Stimulated activated CD4-positive, alpha-beta T cell treated with anti-CD3 and anti-CD28 coated beads, Interleukin-12 subunit alpha, Interleukin-12 subunit beta, amount 100 ng/mL, for 24 hours (primary cell): ENCODE measurements around the gene ACOX2.
A peak's percentile ranks its signal among the peaks of the same experiment; 100 is the strongest.

Experiments used
- DNase-seq, 2 experiments: peaks; one replicate each; pipeline ENCODE4 v3.0.0-alpha.2; 2020; ENCODE audit warnings: low read depth in 2 of 2

The ACOX2 gene

DNA sequence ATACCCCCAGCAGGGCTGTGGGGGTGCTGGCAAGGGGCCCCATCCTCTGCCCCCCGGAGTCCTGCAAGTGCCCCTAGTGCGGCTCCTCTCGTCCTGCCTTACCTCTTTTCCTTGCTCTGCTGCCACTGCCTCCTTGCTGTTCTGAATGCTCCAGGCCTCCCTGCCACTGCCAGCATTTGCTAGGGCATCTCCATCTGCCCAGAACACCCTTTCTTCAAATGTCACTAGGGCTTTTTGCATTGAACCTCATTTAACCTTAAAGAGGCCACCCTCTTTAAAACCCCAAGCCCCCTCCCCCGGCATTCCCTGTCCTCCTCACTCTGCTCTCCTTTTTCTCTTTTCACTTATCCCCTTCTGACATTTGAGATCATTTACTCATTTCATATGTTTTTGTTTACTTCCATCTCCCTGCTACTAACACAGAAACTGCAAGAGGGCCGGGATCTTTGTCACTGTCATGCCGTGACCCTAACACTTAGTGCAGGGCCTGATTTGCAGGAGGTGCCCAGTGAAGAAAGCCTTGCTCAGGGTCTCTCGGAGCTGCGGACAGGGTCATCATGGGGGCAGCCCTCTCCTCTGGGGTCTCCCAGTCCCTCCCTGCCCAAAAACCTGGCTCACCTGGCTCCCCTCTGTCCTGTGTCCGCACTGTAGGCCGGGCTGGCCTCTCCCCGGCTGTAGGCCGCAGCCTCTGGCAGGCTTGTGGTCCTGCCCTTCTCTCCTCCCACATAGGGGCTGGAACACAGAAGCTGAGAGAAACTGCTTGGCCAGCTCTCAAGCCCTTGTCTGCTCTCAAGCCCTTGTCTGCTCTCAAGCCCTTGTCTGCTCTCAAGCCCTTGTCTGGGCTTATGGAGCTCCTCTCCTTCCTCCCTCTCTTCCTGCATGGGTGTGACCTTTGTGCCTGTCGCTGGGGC lies at the start of gene ACOX2:
Gene ACOX2 (minus strand): TSS at position 690 of the 911 bp plus-strand sequence. CDS start 2,084 bp downstream, outside the sequence.
- DNase-seq = no peak

DNA sequence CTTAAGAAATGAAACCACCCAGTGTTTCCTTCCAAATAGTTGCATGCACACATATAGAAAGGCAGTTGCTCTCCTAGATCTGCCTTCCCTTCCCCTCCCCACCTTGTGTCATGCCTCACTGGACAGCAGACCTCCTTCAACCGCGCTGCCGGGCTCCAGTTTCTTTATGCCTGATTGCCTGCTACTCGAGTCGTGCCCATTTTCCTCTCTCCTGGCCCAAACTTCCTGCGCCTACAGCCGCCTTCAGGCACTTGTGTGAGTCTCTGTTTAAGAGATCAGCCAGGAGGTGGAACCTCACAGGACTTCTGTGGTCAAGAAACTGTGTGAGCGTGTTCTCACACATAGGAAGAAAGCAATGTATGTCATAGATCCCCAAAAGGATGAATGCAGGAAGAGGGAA lies 49.0 kb upstream of the ACOX2 start:
- no peak for DNase-seq

DNA sequence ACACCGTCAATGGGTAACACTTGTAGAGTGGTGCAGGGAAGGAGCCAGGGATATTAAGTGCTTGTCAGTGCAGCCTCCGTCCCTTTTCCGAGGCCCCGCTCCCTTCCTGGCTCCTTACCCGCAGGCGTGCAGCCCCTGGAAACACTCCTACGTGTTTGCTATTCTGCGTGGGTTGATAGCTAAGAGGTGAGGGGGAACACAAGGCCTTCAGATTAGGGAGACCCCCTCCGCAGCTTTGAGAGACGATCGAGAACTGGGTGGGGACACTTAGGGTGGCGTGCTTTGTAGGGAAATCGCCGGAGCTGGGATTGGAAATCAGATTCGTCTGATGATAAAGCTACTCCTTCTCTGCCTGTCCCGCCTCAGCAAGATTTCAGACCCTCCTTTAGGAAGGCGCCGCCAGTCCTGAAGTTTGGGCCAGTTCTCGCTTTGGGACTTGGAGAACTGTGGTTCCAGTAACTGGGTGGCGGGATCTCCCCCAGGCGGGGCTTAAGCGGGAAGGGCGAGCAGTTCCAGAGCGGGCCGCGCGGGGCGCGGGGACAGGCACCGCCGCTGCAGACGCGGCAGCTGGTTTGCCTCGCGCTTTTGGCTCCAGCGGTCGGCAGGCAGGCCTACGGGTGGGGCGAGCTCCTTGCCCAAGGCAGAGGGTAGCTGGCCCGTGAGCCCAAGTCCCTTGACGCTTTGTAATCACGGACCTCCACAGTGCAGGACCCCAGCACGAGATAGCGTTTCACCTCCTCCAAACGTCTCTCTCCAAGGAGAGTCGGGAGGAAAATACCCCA lies 48.2 kb upstream of the ACOX2 start:
- DNase-seq = peak; percentile 24 to 59

DNA sequence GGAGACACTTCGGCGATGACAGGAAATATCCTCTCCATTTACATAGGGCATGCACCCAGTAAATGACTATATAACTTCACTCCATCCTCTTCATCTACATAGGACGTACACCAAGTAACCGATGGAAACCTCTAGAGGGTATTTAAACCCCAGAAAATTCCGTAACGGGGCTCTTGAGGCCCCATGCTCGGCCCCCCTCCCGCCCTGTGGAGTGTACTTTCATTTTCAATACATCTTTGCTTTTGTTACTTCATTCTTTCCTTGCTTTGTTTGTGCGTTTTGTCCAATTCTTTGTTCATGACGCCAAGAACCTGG lies 47.7 kb upstream of the ACOX2 start:
- DNase-seq = no peak

DNA sequence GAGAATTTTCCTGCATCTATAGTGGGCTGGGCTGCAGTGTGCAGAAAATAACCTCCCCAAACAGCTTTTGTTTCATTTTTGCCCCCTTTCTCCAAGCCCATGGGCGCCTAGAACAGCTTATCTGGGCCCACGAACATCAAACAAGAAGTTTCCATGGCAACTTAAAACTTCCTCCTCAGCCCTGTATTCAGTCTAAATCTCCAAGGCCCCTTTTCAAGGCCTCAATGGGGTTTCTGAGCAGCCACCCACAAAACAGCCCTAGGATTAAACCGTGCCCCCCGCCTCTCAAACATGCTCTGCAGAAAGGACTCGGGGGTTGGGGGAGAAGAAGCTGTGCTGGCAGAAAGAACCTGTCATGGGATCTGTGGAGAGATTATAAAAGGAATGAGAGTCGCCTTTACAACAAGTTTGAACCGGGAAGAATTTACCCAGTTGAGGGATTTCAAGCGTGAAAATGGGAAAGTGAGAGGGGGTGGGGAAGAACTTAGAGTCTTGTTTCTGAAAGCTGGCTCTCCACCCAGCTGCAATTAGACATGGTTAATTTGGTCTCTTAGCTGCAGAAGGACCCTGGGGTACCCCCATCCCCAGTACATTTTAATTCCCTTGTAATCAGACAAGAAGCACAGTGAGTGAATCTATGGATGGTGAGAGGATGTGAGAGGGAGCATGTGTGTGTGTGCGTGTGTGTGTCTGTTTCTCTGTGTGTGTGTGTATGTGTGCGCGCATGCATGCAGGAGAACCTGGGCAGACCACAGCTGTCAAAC lies 44.5 kb upstream of the ACOX2 start:
- DNase-seq = no peak

DNA sequence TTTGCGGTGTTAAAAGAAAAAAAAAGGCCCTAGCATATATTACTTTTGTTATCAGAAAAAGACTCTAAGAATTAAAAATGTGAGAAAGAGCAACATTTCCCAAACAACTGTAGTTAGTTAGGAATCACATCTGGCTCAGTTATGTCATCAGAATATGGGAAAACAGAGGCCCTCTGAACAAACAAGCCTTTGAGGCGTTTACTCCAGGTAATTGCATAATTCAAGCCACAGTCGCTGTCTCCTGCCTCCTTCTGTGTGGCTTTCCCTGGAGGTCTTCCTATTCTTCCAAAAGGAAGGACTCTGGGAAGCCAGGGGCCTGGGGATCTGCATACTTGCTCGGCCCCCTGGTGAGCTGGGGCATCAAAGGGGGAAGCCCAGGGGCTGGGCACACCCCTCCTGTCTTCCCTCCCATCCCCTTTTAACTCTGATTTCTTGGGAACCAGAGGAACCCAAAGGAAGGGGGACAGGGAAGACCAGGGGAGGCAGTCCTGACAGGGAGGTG lies 43.9 kb upstream of the ACOX2 start:
- DNase-seq = no peak

DNA sequence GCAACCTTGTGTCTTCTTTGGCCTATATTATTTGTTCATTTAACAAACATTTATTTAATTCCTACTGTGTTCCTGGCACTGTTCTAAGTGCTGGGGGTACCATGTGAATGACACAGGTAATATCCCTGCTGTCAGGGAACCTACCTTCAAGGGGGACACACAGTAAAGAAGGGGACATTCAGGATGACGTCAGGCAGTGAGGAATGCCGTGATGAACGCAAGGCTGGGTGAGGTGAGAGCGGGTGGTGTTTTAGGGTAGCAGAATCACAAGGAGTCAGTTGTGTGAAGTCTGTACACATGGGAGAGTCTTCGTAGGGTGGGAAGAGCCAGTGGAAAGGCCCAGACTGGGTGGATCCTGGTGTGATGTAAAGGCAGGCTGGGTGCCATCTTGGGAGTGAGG lies 41.9 kb upstream of the ACOX2 start:
- DNase-seq = no peak

DNA sequence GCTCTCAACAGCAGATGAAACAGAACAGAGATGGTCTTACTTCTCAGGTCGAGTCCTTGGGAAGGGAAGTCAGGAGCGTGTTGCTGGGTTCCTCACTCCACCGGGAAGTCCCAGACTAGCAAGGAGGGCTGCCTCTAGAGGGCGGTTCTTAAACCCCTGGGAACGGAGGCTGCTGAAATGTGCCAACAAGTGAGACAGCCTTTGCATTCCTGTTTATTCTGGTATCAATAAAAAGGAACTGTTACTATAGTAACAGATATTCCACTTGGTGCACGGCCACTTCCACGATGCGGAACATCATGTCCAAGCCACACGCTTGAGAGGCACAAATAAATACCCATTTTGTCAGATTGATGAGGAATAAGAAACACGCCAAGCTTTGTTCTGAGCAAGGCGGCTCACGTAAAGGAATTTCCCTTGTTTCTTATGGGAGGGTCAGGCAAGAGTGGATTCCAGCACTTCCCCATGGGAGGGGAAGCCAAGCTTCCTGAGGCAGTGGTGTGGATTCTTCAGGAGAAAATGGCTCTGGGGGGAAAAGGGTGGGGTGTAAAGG lies 40.4 kb upstream of the ACOX2 start, which contains the start of gene FAM107A:
Gene FAM107A (minus strand): TSS at position 123 of the 553 bp plus-strand sequence. CDS start 7,531 bp downstream, outside the sequence.
- DNase-seq = no peak

DNA sequence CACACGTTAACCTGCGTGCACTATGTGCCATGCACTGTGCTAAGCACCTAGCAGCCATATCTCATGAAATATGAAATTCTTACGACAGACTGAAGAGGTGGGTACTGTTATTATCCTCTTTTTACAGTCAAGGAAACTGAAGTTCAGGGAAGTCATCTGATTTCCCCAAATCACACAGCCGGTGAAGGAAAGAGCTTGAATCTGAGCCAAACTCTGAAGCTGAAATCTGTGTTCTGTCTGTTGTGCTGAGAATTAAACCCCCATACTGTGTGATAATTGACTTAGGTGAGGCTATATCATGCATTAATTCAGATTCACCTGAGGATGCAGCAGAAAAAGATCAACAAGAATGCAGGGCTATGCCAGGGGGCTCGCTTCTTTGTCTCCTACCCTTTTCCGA lies 39.7 kb upstream of the ACOX2 start:
- DNase-seq = no peak

DNA sequence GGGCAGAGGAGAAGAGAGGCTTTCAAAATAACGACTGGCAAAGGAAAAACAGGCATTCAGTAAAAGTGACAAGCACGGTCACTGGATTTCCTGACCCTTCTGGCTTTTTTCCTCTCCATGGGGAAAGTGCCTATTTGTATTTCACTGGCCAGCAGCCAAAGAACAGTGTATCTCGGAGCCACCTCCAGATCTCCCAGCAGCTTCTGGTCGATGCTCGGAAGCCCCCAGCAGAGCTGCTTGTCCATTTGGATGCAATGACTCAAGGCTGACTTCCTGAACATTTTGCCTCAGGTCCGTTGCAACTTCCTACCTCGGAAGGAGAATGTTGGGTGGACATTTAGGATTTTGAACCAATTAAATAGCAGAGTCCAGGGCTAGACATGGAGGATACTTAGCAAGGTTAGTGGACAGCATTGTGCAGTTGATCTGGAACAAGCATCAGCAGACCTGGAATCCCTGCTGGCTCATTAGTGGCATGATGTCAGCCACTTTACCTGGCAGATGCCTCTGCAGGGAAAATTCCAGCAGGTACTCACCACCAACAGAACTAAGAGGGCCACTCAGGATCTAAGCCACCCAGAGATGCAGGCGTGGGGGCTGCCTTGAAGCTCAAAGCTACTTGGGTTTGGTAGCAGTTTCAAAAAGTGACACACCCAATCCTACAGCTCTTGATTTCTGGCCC lies 39.1 kb upstream of the ACOX2 start:
- DNase-seq = no peak

DNA sequence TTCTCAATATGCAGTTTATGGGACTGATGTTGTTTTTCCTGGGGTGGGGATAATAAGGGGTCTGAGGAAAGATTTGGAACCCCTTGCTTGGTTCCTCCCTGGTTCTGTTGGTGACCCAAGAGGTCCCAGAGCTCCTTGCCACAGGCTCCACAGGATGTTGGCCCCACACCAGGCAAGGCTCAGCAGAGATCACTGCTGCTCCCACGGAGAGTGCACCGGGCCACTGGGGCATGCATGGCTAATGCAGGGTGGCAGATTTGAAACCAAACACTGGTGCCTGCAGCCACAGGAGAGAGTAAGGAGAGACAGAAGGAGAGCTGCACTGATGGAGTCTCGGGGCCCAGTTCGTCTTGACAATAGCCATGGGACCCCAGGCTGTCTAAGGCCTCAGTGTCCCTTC lies 37.7 kb upstream of the ACOX2 start:
- DNase-seq = no peak

DNA sequence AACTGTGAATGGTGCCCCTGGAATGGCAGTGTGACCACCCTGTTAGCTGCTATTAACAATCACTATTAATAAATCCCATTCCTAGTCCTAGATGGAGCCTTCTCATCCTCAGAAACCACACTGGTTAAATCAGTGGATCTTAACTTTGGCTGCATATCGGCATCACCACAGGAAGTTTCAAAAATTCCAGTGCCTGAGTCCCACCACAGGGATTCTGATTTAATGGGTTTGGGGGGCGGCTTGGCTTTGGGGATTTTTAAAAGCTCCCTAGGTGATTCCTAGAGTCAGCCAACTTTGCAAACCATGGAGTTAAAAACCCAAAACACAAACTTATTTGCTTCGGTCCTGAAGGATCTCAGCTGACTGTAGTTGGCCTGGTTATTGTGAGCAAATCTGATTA lies 37.1 kb upstream of the ACOX2 start:
- no peak for DNase-seq

DNA sequence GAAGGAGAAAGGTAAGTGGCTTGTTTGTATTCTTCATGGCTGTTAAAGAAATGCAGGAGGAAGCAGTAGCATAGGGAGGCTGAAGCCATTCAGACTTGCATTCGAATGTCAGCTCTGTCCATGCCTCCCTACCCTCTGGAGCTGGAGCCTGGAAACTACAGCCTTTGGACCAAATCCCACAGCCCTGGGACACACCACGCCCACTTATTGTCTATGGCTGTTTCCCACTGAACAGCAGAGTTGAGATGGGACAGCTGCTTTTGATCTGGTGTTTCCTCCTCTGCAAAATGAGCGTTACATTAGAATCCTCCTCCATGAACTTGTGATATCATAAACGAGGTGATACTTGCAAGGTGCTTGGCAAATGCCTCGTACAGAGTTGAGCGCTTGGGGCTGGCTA lies 36.6 kb upstream of the ACOX2 start:
- DNase-seq = no peak

DNA sequence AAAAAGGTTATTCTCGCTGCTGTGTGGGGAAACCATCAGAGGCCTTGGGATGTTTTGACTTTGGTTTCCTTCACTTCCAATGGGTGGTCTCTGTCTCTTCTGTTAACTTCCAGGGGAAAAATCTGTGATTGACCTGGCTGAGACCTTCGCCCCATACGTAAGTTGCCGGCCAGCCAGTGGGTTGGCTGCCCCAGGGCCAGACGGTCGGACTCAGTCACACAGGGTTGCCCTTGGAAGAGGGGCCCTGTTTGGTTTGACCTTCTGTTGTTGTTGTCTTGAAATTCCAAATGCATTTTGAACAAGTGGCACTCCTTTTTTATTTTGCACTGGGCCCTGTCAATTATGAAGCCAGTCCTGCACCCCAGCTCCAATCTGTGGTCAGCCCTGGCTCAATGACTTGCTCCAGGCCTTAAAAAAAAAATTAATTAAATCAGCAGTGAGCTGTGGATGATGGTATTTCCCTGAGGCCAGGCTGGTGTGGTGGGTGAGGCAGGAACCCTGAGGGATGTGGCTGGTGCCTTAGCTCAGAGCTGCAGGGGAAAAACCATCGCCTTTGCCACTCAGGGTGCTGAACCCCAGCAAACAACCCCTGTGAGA lies 35.7 kb upstream of the ACOX2 start:
- DNase-seq = no peak

DNA sequence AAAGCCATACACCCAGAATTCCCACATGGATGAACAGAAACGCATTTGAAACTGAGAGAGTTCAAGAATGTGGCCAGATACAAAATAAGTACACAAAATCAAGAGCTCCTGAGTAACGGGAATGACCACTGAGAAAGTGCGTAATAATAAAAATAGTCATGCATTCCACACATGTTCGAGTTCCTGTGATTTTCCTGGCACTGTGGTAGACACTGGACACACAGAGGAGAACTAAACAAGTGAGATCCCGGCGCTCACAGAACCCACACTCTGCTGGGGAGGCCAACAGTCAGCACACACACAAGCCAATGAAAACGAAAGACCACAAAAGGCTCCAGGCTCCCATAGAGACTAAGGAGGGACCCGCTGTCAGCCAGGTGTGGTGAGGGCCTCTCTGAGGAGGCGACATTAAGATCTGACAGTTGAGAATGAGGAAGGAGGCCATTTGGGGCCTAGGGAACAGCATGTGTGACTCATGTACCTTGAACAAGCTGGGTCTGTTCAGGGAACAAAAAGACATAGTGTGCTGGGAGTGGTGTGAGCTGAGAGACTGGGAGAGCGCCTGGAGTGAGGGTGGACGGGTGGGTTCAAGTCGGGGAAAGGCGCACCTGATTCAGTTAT lies 35.1 kb upstream of the ACOX2 start:
- no peak for DNase-seq

DNA sequence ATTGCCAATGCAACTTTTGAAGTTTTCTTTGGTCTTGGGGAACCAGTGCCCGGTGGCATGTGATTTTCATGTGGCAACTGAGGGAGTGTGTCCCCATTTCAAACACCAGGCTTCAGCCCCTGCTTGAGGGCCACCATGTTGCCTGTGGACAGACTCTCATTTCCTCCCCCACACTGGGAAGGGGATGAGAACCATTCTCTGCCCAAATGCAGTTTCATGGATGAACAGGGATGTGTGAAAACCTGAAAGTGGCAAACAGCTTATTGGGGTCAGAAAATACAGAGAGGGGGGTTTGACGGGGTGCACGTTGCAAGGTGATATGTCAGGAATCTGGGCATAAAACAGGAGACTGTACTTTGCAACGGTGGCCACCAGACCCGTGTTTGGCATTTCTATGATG lies 33.9 kb upstream of the ACOX2 start:
- DNase-seq = no peak

DNA sequence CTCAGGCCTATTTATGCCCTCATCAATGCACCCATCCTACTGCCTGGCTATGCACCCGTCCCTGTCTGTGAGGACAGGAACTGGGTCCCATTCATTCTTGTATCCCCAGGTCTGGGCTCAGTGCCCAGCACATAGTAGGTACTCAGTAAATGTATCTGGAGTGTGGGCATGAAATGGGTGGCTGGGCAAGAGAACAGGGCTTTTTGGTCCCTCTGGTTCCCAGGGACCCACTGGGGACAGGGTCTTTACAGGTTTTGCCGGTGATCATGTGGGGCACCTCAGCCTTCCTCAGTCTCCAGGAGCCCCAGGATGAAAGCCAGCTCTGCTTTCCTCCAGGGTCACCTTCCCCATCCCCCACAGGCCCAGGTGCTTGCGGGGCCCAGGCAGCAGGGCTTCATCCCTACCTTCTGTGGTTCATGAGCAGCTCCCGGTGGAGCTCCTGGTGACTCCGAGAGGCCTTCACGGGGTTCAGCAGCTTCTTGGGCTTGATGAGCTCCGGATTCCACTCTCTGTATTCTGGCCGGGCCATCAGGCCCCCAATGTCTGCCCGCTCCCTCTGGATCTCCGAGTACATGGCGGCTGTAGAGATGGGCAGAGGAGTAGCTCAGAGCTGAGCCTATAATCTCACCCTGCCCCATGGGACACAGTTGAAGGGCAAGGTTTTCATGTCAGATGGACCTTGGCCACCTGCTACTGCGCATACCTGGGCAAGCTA lies 32.5 kb upstream of the ACOX2 start:
- no peak for DNase-seq

DNA sequence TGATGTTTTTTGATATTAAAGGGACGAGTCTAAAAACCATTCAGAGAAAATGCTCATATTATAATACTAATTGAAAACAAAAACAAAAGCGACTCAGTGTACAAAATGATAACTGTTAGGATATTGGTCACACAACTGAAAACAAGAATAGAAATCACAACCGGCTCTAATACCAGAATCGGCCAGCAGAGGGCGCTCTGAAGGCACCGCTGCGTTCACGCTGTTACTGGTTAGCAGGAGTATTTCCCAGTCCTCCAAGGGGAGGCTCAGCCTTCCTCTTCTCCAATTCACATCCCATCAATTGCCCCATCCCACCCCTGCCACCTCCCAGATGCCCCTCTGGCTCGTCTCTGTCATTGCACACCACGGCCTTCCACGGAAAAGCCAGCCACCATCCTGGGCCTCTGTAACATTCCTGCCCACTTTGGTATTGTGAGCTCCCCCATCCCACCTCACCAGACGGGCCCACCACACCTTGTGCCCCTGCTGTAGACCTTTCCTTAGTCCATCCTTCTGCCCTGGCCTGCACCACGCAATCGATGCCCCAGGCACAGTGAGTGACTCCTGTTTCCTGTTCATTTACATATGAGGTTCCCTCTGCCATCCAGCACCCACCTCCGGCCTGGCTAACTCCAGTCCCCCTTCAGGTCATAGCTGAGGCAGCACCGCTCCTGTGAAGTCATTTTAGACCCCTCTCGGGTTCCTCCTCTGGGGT lies 31.7 kb upstream of the ACOX2 start:
- peak; percentile 47 to 77 for DNase-seq

DNA sequence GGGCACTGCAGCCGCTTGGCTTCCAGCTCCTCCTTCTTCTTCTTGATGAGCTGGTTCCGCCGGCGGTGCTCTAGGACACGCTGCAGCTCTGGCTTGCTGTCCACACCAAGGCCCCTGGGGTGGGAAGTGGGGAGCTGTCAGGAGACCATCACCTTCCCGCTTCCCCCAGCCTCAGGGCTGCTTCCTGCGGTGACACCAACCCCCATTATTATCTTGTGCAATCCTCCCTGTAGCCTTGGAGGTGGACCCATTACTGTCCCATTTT lies 30.2 kb upstream of the ACOX2 start:
- no peak for DNase-seq
